Endothelial cell of umbilical vein (primary cell): ENCODE results near the gene DENND1C.

Experiments
- CTCF ChIP-seq, 2 donors: IDR thresholded peaks; 1 replicate in 1 of 2; 2 replicates in 1 of 2; pipeline ENCODE4 v1.5.1; 2011; ENCODE audit warnings: low read length in 2 of 2, mild to moderate bottlenecking in 2 of 2, moderate library complexity in 2 of 2, control low read depth in 1 of 2, inconsistent platforms in 1 of 2, low read depth in 1 of 2; ENCODE audit not compliant: insufficient read depth in 1 of 2; ENCODE audit errors: extremely low read depth in 1 of 2
- POLR2A ChIP-seq: IDR thresholded peaks from 2 replicates; pipeline ENCODE4 v1.6.1; 2012; ENCODE audit warnings: low read depth, mild to moderate bottlenecking, control low read depth, low read length

GRCh38 chr19:6480848-6481415, 655 bp downstream of the DENND1C start:
- no peak for TF ChIP-seq CTCF (IDR thresholded peaks at IDR 0.05; ENCODE audit: extremely low read depth in 1 of 2, insufficient read depth in 1 of 2, low read depth in 1 of 2, low read length in 2 of 2)
- TF ChIP-seq POLR2A, result no peak
